ENCODE measurements around the gene TIGD7. TPM values are rescaled to one million over a fixed set of nuclear protein-coding genes. Genes with fewer than 3 reads are reported as not detected.

The TIGD7 gene
- total and polyA plus RNA-seq, 2 of the 8 experiments (the other 6 are each of a cell fraction or from before 2014, with no cell fraction given): 3.0 to 8.9 TPM

DNA sequence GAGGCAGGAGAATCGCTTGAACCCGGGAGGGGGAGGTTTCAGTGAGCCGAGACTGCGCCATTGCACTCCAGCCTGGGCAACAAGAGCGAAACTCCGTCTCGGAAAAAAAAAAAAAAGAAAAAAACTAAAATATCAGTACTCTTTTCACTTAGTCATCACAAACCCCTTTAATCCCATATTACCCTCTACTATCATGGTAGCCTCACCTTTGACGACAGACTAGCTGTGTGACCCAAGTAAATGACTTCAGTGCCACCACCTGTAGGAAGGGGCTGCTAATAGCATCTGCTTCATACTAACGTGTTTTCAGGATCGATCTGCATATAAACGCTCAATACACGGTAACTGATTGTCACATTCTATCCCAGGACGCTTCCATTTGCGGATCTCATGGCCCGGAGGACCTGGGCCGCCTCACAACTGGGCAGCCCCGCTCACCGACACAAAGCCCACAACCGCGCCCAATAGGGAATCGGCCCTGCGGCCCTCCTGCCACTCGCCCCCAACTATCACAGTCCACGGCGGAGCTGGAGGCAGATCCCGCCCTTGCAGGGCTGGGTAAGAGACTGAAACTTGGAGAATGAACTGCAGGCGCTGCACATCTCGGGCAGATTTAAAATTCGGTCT is 23.0 kb downstream of the TIGD7 start:
- ChIA-PET POLR2A (ENCODE audit: partially characterized antibody) (interaction anchor here (0.7 to 5.3 kb wide), 15 partner anchors 8 to 262 kb away, joined by 3 to 64 read pairs (median 6); partner anchors contain the start of genes NAA60, TIGD7, TNFRSF12A and ZNF174), CTCF (ENCODE audit: partially characterized antibody) (interaction anchor here (0.6 to 2.2 kb wide), 5 partner anchors 14 to 204 kb away, joined by 3 to 12 read pairs (median 3); no protein-coding TSS in a partner anchor)
- H3K9ac ChIP-seq (replicated peaks in 1 of 4; ENCODE audit: extremely low read depth in 1 of 4, low read depth in 3 of 4, low read length in 3 of 4): peak overlapping the region; percentile 51 to 94 (median 90)
- H3K56ac ChIP-seq (replicated peaks; ENCODE audit: insufficient read length, low read depth, low read length): peak overlapping the region; percentile 66
- H2BK15ac ChIP-seq (ENCODE audit: low read length): no peak overlapping the region
- FAIRE-seq: no peak
- no peak overlapping the region for H2BK20ac ChIP-seq (ENCODE audit: low read length)
- no peak overlapping the region for H4K91ac ChIP-seq (replicated peaks; ENCODE audit: insufficient read length, low read length)
- H3K18ac ChIP-seq (ENCODE audit: extremely low read depth, low read length): peak overlapping the region; percentile 52; the same call in 1 of the 2 replicates
- no peak overlapping the region for H2BK12ac ChIP-seq (ENCODE audit: low read depth, low read length)
- H3K4me3 ChIP-seq (ENCODE audit: extremely low read depth in 1 of 4, insufficient read depth in 2 of 4, low read depth in 3 of 4, low read length in 4 of 4): peak overlapping the region; percentile 81 to 99 (median 97)
- H3K27ac ChIP-seq (ENCODE audit: low read depth, low read length): peak overlapping the region; percentile 97
- WGBS, 2 experiments (ENCODE audit: extremely low coverage in 1 of 2, insufficient coverage in 1 of 2, insufficient read length in 1 of 2, insufficient replicate concordance in 2 of 2, low coverage in 1 of 2, low lambda C conversion rate in 2 of 2, missing lambda C conversion rate in 1 of 2): 12% methylated on average over 19 of the region's 29 CpGs; no CpG with 5 or more reads in 1 of the 2 experiments
- H3K23me2 ChIP-seq (ENCODE audit: low read depth, low read length): peaks cover 8% of the 10 kb centered on the region
- H3K79me1 ChIP-seq (ENCODE audit: low read depth, low read length): peaks cover 12% of the 10 kb centered on the region
- H3K27me3 ChIP-seq (replicated peaks in 1 of 4; ENCODE audit: control insufficient read depth in 3 of 4, extremely low read depth in 1 of 4, insufficient read depth in 3 of 4, low read length in 3 of 4): no peaks in the 10 kb centered on the region; a peak in 1 of 7 replicates
- H3K4me1 ChIP-seq (replicated peaks in 1 of 4; ENCODE audit: control insufficient read depth in 3 of 4, insufficient read depth in 4 of 4, low read length in 3 of 4): peaks cover 0 to 8% (median 1%) of the 10 kb centered on the region in 4 experiments; a peak in 4 of 7 replicates
- peak overlapping the region; percentile 99 for H3K4me2 ChIP-seq (ENCODE audit: insufficient read depth in 1 of 2, low read depth in 2 of 2, low read length in 2 of 2)
- no peak overlapping the region for H2BK120ac ChIP-seq (replicated peaks; ENCODE audit: low read depth, low read length)
- H4K8ac ChIP-seq (ENCODE audit: extremely low read depth, insufficient read depth, low read length): peak overlapping the region; percentile 98
- peak overlapping the region; percentile 62 for H4K5ac ChIP-seq (ENCODE audit: insufficient read length, low read depth, low read length)
- DNase-seq (ENCODE audit: low read depth in 1 of 2, low spot score in 2 of 2): no peak
- H2BK5ac ChIP-seq (ENCODE audit: low read depth, low read length): peak overlapping the region; percentile 93; the same call in 1 of the 2 replicates
- peaks cover 5 to 9% of the 10 kb centered on the region in 2 experiments for H4K20me1 ChIP-seq (replicated peaks in 1 of 2; ENCODE audit: control insufficient read depth in 1 of 2, insufficient read depth in 2 of 2, low read length in 2 of 2)
- H2AK5ac ChIP-seq (ENCODE audit: low read depth, low read length): no peak overlapping the region; the same call in 1 of the 2 replicates
- H3K36me3 ChIP-seq (ENCODE audit: control insufficient read depth in 2 of 4, insufficient read depth in 4 of 4, low read length in 3 of 4): peaks cover 3 to 19% (median 12%) of the 10 kb centered on the region in 4 experiments; a peak in 6 of 8 replicates
- H2AFZ ChIP-seq (ENCODE audit: low read length): peak overlapping the region; percentile 90
- peak overlapping the region; percentile 16 for H3K4ac ChIP-seq (replicated peaks; ENCODE audit: insufficient read length, low read depth, low read length)
- peaks cover 6 to 10% of the 10 kb centered on the region in 2 experiments for H3K9me3 ChIP-seq (ENCODE audit: insufficient read depth in 2 of 2, low read depth in 1 of 2, low read length in 1 of 2)
- H3K79me2 ChIP-seq (ENCODE audit: control insufficient read depth in 1 of 2, insufficient read depth in 2 of 2, low read length in 2 of 2): peaks cover 20 to 35% of the 10 kb centered on the region in 2 experiments
- no peak overlapping the region for H3K23ac ChIP-seq (ENCODE audit: insufficient read length)
- no peak overlapping the region for H3K14ac ChIP-seq (ENCODE audit: insufficient read length)
- TF ChIP-seq GTF2F1 (IDR thresholded peaks at IDR 0.05; ENCODE audit: borderline replicate concordance, low read depth, low read length) (peak; percentile 58; the same call in 1 of the 2 replicates), CEBPB (IDR thresholded peaks at IDR 0.05; ENCODE audit: low read depth, low read length) (no peak), FOSL1 (IDR thresholded peaks at IDR 0.05; ENCODE audit: insufficient read depth, low read depth, low read length) (no peak), CHD2 (IDR thresholded peaks at IDR 0.05; ENCODE audit: low read length) (0 out of 2 replicates have a peak, but pooled peaks have one; percentile 7), CBX5 (IDR thresholded peaks at IDR 0.05; ENCODE audit: low read depth, low read length) (no peak), POLR2AphosphoS5 (IDR thresholded peaks at IDR 0.05; ENCODE audit: low read depth, low read length) (peak; percentile 52; the same call in 1 of the 2 replicates), TBP (IDR thresholded peaks at IDR 0.05; ENCODE audit: low read depth, low read length) (peak; percentile 15; the same call in 1 of the 2 replicates), CREB1 (IDR thresholded peaks at IDR 0.05) (no peak; the same call in 1 of the 2 replicates), RFX5 (IDR thresholded peaks at IDR 0.05; ENCODE audit: borderline replicate concordance, low read depth, low read length) (no peak), ASH2L (IDR thresholded peaks at IDR 0.05; ENCODE audit: low read length) (peak; percentile 46), SIN3A (conservative IDR thresholded peaks at IDR 0.05 in 1 of 2, IDR thresholded peaks at IDR 0.05 in 1 of 2; ENCODE audit: low read depth in 1 of 2, low read length in 2 of 2) (no peak; a peak in 1 of 4 replicates)
- TF ChIP-seq, protein P1, sequence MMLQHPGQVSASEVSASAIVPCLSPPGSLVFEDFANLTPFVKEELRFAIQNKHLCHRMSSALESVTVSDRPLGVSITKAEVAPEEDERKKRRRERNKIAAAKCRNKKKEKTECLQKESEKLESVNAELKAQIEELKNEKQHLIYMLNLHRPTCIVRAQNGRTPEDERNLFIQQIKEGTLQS (IDR thresholded peaks at IDR 0.05; ENCODE audit: insufficient read depth, low read depth, low read length): no peak
